Activated T-helper 1 cell treated with anti-CD3 and anti-CD28 coated beads, Interleukin-12 subunit alpha, Interleukin-12 subunit beta, Interleukin-2, Interleukin-4 antibody, amounts not matched to agents 30 ng/mL and 10 ng/mL and 1 ng/mL, durations not matched to agents 14 hours and 24 hours and 36 hours (primary cell): ENCODE data around the gene RASGRF2. TPM values are rescaled to one million over a fixed set of nuclear protein-coding genes. Genes with fewer than 3 reads are reported as not detected.

ENCODE experiments used
- DNase-seq: peaks from one replicate; pipeline ENCODE4 v3.0.0; 2021; ENCODE audit warnings: low spot score
- H3K27ac Mint-ChIP-seq: one replicate; pipeline ENCODE4 v1.8.0; 2021; ENCODE audit warnings: mild to moderate bottlenecking, mixed read lengths
- H3K27me3 Mint-ChIP-seq: one replicate; pipeline ENCODE4 v1.8.0; 2022; ENCODE audit warnings: mild to moderate bottlenecking, moderate library complexity, mixed read lengths; ENCODE audit not compliant: insufficient read depth
- H3K36me3 Mint-ChIP-seq: one replicate; pipeline ENCODE4 v1.8.0; 2021; ENCODE audit warnings: low read depth, mixed read lengths
- H3K4me1 Mint-ChIP-seq: one replicate; pipeline ENCODE4 v1.8.0; 2021; ENCODE audit warnings: low read depth, mixed read lengths
- H3K4me3 Mint-ChIP-seq: one replicate; pipeline ENCODE4 v1.8.0; 2021; ENCODE audit warnings: mild to moderate bottlenecking, moderate library complexity, mixed read lengths
- H3K9me3 Mint-ChIP-seq: one replicate; pipeline ENCODE4 v1.8.0; 2021; ENCODE audit warnings: mixed read lengths
- intact Hi-C: fragments of 100-400 bp; cut with micrococcal nuclease; formaldehyde crosslinking; loops from one replicate; pipeline ENCODE4 v1.15.1; 2024
- total RNA-seq: library from RNA; stranded (reverse); gene quantifications from 2 replicates; pipeline ENCODE4 v1.2.3, GENCODE V29; 2022

RASGRF2 gene
- total RNA-seq, 1 donor from 2014 or later = 22.6 TPM

- Mint-ChIP-seq H3K4me1 (peaks cover 27% of the 10 kb centered on the region), H3K27ac (no peak within 1 kb of the TSS), H3K4me3 (no peak within 1 kb of the TSS), H3K9me3 (no peaks in the 10 kb centered on the region), H3K36me3 (no peaks in the 10 kb centered on the region), H3K27me3 (no peaks in the 10 kb centered on the region)
- intact Hi-C loops = no loop called here
- no peak for DNase-seq
Observed at GRCh38 chr5:81233080-81233634, 273.0 kb downstream of the RASGRF2 start, which contains the start of gene CKMT2. Gene CKMT2, plus strand, starts transcription at chr5:81233322. Its CDS starts 17,811 bp downstream, at chr5:81251133.

DNA sequence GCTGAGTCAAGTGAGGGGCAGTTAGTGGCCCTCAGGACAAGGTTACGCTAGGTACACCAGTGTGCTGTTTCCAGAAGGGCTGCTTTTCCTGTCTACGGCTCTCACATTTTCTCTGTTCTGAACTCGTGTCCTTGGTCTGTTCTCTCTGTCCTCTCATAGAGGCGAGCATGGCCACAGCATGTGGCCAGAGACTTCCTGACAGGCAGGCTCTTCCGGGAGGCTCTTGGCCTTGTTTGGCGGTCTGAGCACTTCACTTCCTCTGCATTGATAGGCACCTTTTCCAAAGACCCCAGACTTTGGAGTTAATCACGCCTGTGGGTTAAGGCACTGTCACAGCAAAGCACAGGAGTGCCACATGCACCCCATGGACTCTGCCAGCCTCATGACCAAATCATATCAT is 274.1 kb downstream of the RASGRF2 start:
- peak overlapping the region; percentile 44 for H3K27ac Mint-ChIP-seq
- peaks cover 27% of the 10 kb centered on the region for H3K4me1 Mint-ChIP-seq
- no peaks in the 10 kb centered on the region for H3K27me3 Mint-ChIP-seq
- intact Hi-C loops = no loop called here
- no peaks in the 10 kb centered on the region for H3K36me3 Mint-ChIP-seq
- DNase-seq = no peak
- H3K4me3 Mint-ChIP-seq = no peak overlapping the region
- H3K9me3 Mint-ChIP-seq = no peaks in the 10 kb centered on the region

DNA sequence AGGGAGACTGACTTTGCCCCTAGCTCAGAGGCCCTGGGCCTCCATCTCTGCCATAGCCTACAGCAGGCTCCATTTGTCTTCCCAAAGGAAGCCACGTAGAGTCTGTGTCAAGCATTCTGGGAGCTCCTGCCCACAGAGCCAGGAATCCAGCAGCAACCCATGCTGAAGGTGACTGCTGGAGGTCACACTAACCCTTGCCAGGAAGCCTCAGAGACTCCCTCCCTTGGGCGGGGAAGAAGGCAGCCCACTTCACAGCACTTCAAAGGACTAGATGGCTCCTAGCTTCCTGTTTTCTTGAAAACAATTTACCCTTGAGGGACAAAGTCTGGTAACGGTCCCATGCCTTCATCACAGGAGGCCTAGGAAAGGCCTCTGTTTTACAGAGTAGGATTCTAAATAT is 274.6 kb downstream of the RASGRF2 start:
- no peak for DNase-seq
- intact Hi-C loops = no loop called here
- no peak overlapping the region for H3K4me3 Mint-ChIP-seq
- H3K27ac Mint-ChIP-seq = peak overlapping the region; percentile 44
- no peaks in the 10 kb centered on the region for H3K9me3 Mint-ChIP-seq
- H3K27me3 Mint-ChIP-seq = no peaks in the 10 kb centered on the region
- no peaks in the 10 kb centered on the region for H3K36me3 Mint-ChIP-seq
- peaks cover 27% of the 10 kb centered on the region for H3K4me1 Mint-ChIP-seq

GRCh38 chr5:81235287-81236072 is 275.3 kb downstream of the RASGRF2 start:
- Mint-ChIP-seq H3K4me3 (no peak overlapping the region), H3K9me3 (no peaks in the 10 kb centered on the region), H3K27me3 (no peaks in the 10 kb centered on the region), H3K36me3 (no peaks in the 10 kb centered on the region), H3K27ac (no peak overlapping the region), H3K4me1 (peaks cover 27% of the 10 kb centered on the region)
- no peak for DNase-seq
- intact Hi-C loops = no loop called here

DNA sequence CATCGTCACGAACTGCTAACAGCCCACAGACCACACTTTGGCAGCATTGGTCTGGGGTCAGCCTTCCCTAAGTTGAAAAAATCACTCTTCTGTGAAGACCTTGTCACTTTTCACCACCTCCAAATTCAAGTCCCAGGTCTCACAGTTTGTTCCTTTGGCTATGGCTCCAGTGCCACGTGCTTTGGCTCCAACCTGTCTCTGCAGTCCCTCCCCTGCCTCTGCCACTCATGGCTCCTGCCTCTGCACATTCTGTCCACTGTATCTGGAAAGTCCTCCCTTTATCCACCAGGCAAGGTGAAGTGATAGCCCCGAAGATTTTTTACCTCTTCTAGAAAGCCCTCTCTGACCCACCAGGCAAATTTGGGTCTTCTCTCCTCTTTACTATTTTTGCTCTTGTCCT is 278.3 kb downstream of the RASGRF2 start:
- Mint-ChIP-seq H3K4me1 (peaks cover 27% of the 10 kb centered on the region), H3K36me3 (no peaks in the 10 kb centered on the region), H3K9me3 (no peaks in the 10 kb centered on the region), H3K27ac (no peak overlapping the region), H3K27me3 (no peaks in the 10 kb centered on the region), H3K4me3 (no peak overlapping the region)
- DNase-seq = no peak
- intact Hi-C loops = no loop called here

- Mint-ChIP-seq H3K36me3 (no peaks in the 10 kb centered on the region), H3K27ac (no peak overlapping the region)
- intact Hi-C loops = loop anchor here (10.0 kb wide), 1 partner anchor 55 kb away; no protein-coding TSS in a partner anchor
Observed at GRCh38 chr5:81239613-81240012, 279.4 kb downstream of the RASGRF2 start.

GRCh38 chr5:81241001-81241400 is 280.8 kb downstream of the RASGRF2 start:
- Mint-ChIP-seq H3K27ac (no peak overlapping the region), H3K4me3 (no peak overlapping the region), H3K4me1 (peaks cover 6% of the 10 kb centered on the region), H3K27me3 (no peaks in the 10 kb centered on the region), H3K9me3 (no peaks in the 10 kb centered on the region), H3K36me3 (no peaks in the 10 kb centered on the region)
- intact Hi-C loops = loop anchor here (10.0 kb wide), 1 partner anchor 54 kb away; no protein-coding TSS in a partner anchor
- DNase-seq = no peak

More at GRCh38 chr5:81239613-81240012, 279.4 kb downstream of the RASGRF2 start:
- no peak for DNase-seq
- H3K27me3 Mint-ChIP-seq = no peaks in the 10 kb centered on the region
- H3K9me3 Mint-ChIP-seq = no peaks in the 10 kb centered on the region
- no peak overlapping the region for H3K4me3 Mint-ChIP-seq
- peaks cover 20% of the 10 kb centered on the region for H3K4me1 Mint-ChIP-seq

- no peaks in the 10 kb centered on the region for H3K36me3 Mint-ChIP-seq
- H3K9me3 Mint-ChIP-seq = no peaks in the 10 kb centered on the region
- H3K27me3 Mint-ChIP-seq = no peaks in the 10 kb centered on the region
- H3K27ac Mint-ChIP-seq = no peak overlapping the region
- H3K4me1 Mint-ChIP-seq = no peaks in the 10 kb centered on the region
- DNase-seq = no peak
- H3K4me3 Mint-ChIP-seq = no peak overlapping the region
- intact Hi-C loops = loop anchor here (10.0 kb wide), 1 partner anchor 53 kb away; no protein-coding TSS in a partner anchor
Observed at GRCh38 chr5:81241961-81242648, 281.9 kb downstream of the RASGRF2 start.

DNA sequence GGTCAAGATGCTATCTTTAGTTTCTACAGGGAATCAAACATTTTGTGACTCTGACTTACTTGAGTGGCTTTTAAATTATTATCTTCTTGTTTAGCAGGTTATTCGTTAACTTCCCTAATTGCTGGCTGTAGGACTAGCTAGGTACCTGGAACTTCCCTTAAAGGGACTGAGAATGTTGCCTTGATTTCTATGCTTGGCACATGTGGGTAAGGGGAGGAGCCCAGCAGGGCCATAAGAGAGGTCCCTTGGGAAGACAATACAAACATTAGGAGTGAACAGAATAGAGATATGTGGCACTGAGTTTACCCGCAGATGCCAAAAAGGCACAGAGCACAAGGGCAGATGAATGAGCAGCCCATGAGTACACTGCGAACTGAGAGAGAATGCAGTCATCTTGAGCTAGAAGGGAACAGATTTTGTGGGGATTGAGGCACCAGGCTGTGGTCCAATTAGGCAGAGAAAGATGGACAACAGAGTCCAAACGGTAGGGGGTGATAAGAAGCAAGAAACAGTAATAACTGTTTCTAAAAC is 282.8 kb downstream of the RASGRF2 start:
- intact Hi-C loops = loop anchor here (10.0 kb wide), 1 partner anchor 52 kb away; no protein-coding TSS in a partner anchor
- Mint-ChIP-seq H3K36me3 (no peaks in the 10 kb centered on the region), H3K4me1 (no peaks in the 10 kb centered on the region), H3K27ac (peak overlapping the region; percentile 1), H3K4me3 (no peak overlapping the region), H3K27me3 (no peaks in the 10 kb centered on the region), H3K9me3 (no peaks in the 10 kb centered on the region)
- DNase-seq = no peak

- no peaks in the 10 kb centered on the region for H3K4me1 Mint-ChIP-seq
- H3K36me3 Mint-ChIP-seq = no peaks in the 10 kb centered on the region
- no peak overlapping the region for H3K27ac Mint-ChIP-seq
- H3K9me3 Mint-ChIP-seq = no peaks in the 10 kb centered on the region
- intact Hi-C loops = loop anchor here (10.0 kb wide), 1 partner anchor 50 kb away; no protein-coding TSS in a partner anchor
- no peaks in the 10 kb centered on the region for H3K27me3 Mint-ChIP-seq
- no peak overlapping the region for H3K4me3 Mint-ChIP-seq
- DNase-seq = no peak
Observed at GRCh38 chr5:81244451-81244850, 284.3 kb downstream of the RASGRF2 start.

GRCh38 chr5:81245871-81246235 is 285.7 kb downstream of the RASGRF2 start:
- H3K36me3 Mint-ChIP-seq = no peaks in the 10 kb centered on the region
- no peaks in the 10 kb centered on the region for H3K9me3 Mint-ChIP-seq
- H3K4me1 Mint-ChIP-seq = no peaks in the 10 kb centered on the region
- intact Hi-C loops = loop anchor here (10.0 kb wide), 1 partner anchor 49 kb away; no protein-coding TSS in a partner anchor
- H3K4me3 Mint-ChIP-seq = no peak overlapping the region
- no peaks in the 10 kb centered on the region for H3K27me3 Mint-ChIP-seq
- no peak overlapping the region for H3K27ac Mint-ChIP-seq
- no peak for DNase-seq

DNA sequence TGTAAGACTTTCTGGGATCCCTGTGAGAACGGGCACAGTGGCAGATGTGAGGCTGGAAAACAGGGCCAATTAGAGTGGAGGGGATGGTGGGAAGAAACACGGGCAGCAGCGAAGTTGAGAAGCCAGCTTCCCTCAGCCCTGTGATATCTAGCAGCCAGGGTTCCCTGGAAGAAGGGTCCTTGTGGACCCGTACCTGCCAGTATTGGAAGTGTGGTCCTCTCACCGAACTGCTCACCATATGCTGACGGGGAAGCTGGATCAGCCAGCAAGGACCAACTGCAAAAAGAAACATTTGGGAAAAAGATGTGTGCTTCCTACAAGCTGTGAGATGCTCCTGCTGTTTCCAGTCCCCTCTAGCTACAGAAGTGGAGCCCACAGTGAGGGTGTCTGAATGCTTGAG is 286.5 kb downstream of the RASGRF2 start:
- Mint-ChIP-seq H3K36me3 (no peaks in the 10 kb centered on the region), H3K27me3 (no peaks in the 10 kb centered on the region), H3K9me3 (no peaks in the 10 kb centered on the region), H3K4me1 (no peaks in the 10 kb centered on the region), H3K27ac (no peak overlapping the region), H3K4me3 (no peak overlapping the region)
- no peak for DNase-seq
- intact Hi-C loops = loop anchor here (10.0 kb wide), 1 partner anchor 48 kb away; no protein-coding TSS in a partner anchor
